GM23338 (cell line): ENCODE measurements around the gene MAP3K7CL. TPM values are rescaled to one million over a fixed set of nuclear protein-coding genes. Genes with fewer than 3 reads are reported as not detected.

Experiments
- ATAC-seq: fragments of 200-7000 bp; cut with Tn5 transposase; 3 replicates; pipeline ENCODE4 v1.9.1; 2020
- DNase-seq: peaks from one replicate; pipeline ENCODE4 v3.0.0-alpha.2; 2015; ENCODE audit warnings: low spot score
- H2AFZ ChIP-seq: fragments of 200-600 bp; sonication (generic); 2 replicates; pipeline ENCODE4 v1.8.0; 2016; ENCODE audit warnings: antibody characterized with exemption, mild to moderate bottlenecking, moderate library complexity
- H3F3A ChIP-seq: fragments of 200-600 bp; sonication (generic); replicated peaks from 2 replicates; pipeline ENCODE4 v1.8.0; 2017; ENCODE audit warnings: antibody characterized with exemption, mixed run types, low read depth
- H3K27ac ChIP-seq: fragments of 200-600 bp; sonication (generic); 2 replicates; pipeline ENCODE4 v1.6.1; 2016; ENCODE audit warnings: low read depth
- H3K27me3 ChIP-seq: fragments of 200-600 bp; sonication (generic); 2 replicates; pipeline ENCODE4 v1.8.0; 2016; ENCODE audit warnings: mild to moderate bottlenecking, mixed run types, moderate library complexity; ENCODE audit not compliant: insufficient read depth
- H3K36me3 ChIP-seq: fragments of 200-600 bp; sonication (generic); 2 replicates; pipeline ENCODE4 v1.8.0; 2016; ENCODE audit warnings: mild to moderate bottlenecking; ENCODE audit not compliant: insufficient read depth
- H3K4me1 ChIP-seq: fragments of 200-600 bp; sonication (generic); 2 replicates; pipeline ENCODE4 v1.8.0; 2016; ENCODE audit warnings: mild to moderate bottlenecking, moderate library complexity; ENCODE audit not compliant: insufficient read depth
- H3K4me2 ChIP-seq: fragments of 200-600 bp; sonication (generic); 2 replicates; pipeline ENCODE4 v1.7.1; 2017; ENCODE audit warnings: mixed run types
- H3K4me3 ChIP-seq: fragments of 200-600 bp; sonication (generic); 2 replicates; pipeline ENCODE4 v1.6.1; 2016; ENCODE audit warnings: mixed run types
- H3K79me2 ChIP-seq: fragments of 200-600 bp; sonication (generic); replicated peaks from 2 replicates; pipeline ENCODE4 v1.8.0; 2017; ENCODE audit warnings: mild to moderate bottlenecking; ENCODE audit not compliant: insufficient read depth
- H3K9me2 ChIP-seq: fragments of 200-600 bp; sonication (generic); 2 replicates; pipeline ENCODE4 v1.8.0; 2017; ENCODE audit not compliant: insufficient read depth
- H4K20me1 ChIP-seq: fragments of 200-600 bp; sonication (generic); replicated peaks from 2 replicates; pipeline ENCODE4 v1.8.0; 2017; ENCODE audit warnings: mild to moderate bottlenecking; ENCODE audit not compliant: insufficient read depth
- H3K27ac Mint-ChIP-seq: 2 replicates; pipeline ENCODE4 v1.8.0; 2020; ENCODE audit warnings: inconsistent platforms, mild to moderate bottlenecking, moderate library complexity, mixed read lengths
- H3K27me3 Mint-ChIP-seq: 3 replicates; pipeline ENCODE4 v1.8.0; 2022; ENCODE audit warnings: low read depth, mild to moderate bottlenecking, moderate library complexity, mixed read lengths, inconsistent platforms; ENCODE audit not compliant: insufficient read depth, poor library complexity
- H3K36me3 Mint-ChIP-seq: 3 replicates; pipeline ENCODE4 v1.8.0; 2021; ENCODE audit warnings: low read depth, mild to moderate bottlenecking, inconsistent platforms, moderate library complexity, mixed read lengths
- H3K4me1 Mint-ChIP-seq: 3 replicates; pipeline ENCODE4 v1.8.0; 2020; ENCODE audit warnings: mild to moderate bottlenecking, inconsistent platforms, mixed read lengths
- H3K4me3 Mint-ChIP-seq: 3 replicates; pipeline ENCODE4 v1.8.0; 2021; ENCODE audit warnings: moderate library complexity, mild to moderate bottlenecking, inconsistent platforms, mixed read lengths
- H3K9me3 Mint-ChIP-seq: 3 replicates; pipeline ENCODE4 v1.8.0; 2020; ENCODE audit warnings: moderate library complexity, mild to moderate bottlenecking, inconsistent platforms, mixed read lengths
- CREB1 ChIP-seq: fragments of 250-450 bp; sonication (Bioruptor Pico); IDR thresholded peaks from 2 replicates; pipeline ENCODE4 v1.5.0; 2020; ENCODE audit warnings: low read depth, mild to moderate bottlenecking, moderate library complexity
- EZH2 ChIP-seq: fragments of 200-600 bp; sonication (generic); IDR thresholded peaks from one replicate; pipeline ENCODE4 v1.8.0; 2017; ENCODE audit warnings: antibody characterized with exemption, mild to moderate bottlenecking, low read depth; ENCODE audit not compliant: unreplicated experiment
- EZH2phosphoT487 ChIP-seq: fragments of 200-600 bp; sonication (generic); IDR thresholded peaks from one replicate; pipeline ENCODE4 v1.8.1; 2018; ENCODE audit warnings: antibody characterized with exemption; ENCODE audit not compliant: unreplicated experiment
- JUNB ChIP-seq: IDR thresholded peaks from one replicate; pipeline ENCODE4 v1.6.1; 2016; ENCODE audit warnings: antibody characterized with exemption; ENCODE audit not compliant: unreplicated experiment
- NANOG ChIP-seq: IDR thresholded peaks from 2 replicates; pipeline ENCODE4 v1.6.1; 2016; ENCODE audit warnings: antibody characterized with exemption, borderline replicate concordance
- POLR2AphosphoS5 ChIP-seq: IDR thresholded peaks from 2 replicates; pipeline ENCODE4 v1.6.1; 2016; ENCODE audit warnings: antibody characterized with exemption, low read depth
- STAT1 ChIP-seq: IDR thresholded peaks from one replicate; pipeline ENCODE4 v1.6.1; 2016; ENCODE audit warnings: antibody characterized with exemption; ENCODE audit not compliant: unreplicated experiment
- ZNF114 ChIP-seq: fragments of 250-450 bp; sonication (Bioruptor Pico); IDR thresholded peaks from 2 replicates; pipeline ENCODE4 v1.5.0; 2020; ENCODE audit warnings: mild to moderate bottlenecking, moderate library complexity
- ZNF331 ChIP-seq: fragments of 250-450 bp; sonication (Bioruptor Pico); IDR thresholded peaks from 2 replicates; pipeline ENCODE4 v1.5.0; 2020; ENCODE audit warnings: low read depth, mild to moderate bottlenecking, moderate library complexity
- polyA plus RNA-seq: library from polyadenylated mRNA; unstranded; fragments of >200 nt; fragmentation: Nextera tagmentation; extraction: Ambion mirVana; gene quantifications from 2 replicates; pipeline ENCODE4 v1.2.1, GENCODE V29; 2016
- total RNA-seq: library from RNA; depleted of rRNA; stranded (reverse); fragments of >200 nt; shearing (Covaris generic); gene quantifications from 2 replicates; pipeline ENCODE4 v1.2.3, GENCODE V29; 2014
- TF ChIP-seq, protein P1 (sequence below): fragments of 250-450 bp; sonication (Bioruptor Pico); IDR thresholded peaks from 2 replicates; pipeline ENCODE4 v1.5.0; 2020; ENCODE audit warnings: mild to moderate bottlenecking, moderate library complexity
- TF ChIP-seq, protein P2 (sequence below): IDR thresholded peaks from 2 replicates; pipeline ENCODE4 v1.6.1; 2016; ENCODE audit warnings: antibody characterized with exemption
- TF ChIP-seq, protein P3 (sequence below): IDR thresholded peaks from one replicate; pipeline ENCODE4 v1.6.1; 2018; ENCODE audit warnings: antibody characterized with exemption; ENCODE audit not compliant: unreplicated experiment
- TF ChIP-seq, protein P4 (sequence below), 2 experiments: fragments of 200-600 bp in 1 of 2; sonication (generic) in 1 of 2; conservative IDR thresholded peaks; 2 replicates each; pipeline versions ENCODE4 v1.5.1 to v1.6.1; 2016 to 2017; ENCODE audit warnings: antibody characterized with exemption in 2 of 2, low read depth in 2 of 2, mild to moderate bottlenecking in 2 of 2, moderate library complexity in 1 of 2

Gene MAP3K7CL
- total and polyA plus RNA-seq, 2 experiments from 2014 or later = 2.4 to 3.6 TPM

DNA sequence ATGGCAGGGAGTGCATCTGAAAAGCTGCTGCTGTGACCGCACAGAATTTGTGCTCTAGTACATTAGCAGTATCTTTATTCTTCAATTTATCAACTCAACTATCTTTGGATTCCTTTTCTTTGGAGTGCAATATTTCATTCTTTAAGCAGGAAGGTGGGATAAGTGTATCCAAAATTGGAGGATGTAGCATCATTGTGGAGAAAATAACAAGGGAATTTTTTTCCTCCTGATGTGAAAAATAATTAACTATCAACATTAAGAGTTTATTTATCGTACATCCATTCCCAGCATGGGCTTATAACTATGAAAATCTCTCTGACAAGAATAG is 25.5 kb downstream of the MAP3K7CL start:
- no peaks in the 10 kb centered on the region for H3K27me3 ChIP-seq
- Mint-ChIP-seq H3K4me1 (peaks cover 4% of the 10 kb centered on the region; the same call in 2 of the 3 replicates), H3K36me3 (no peaks in the 10 kb centered on the region), H3K27ac (no peak overlapping the region), H3K4me3 (no peak overlapping the region), H3K27me3 (peaks cover 2% of the 10 kb centered on the region), H3K9me3 (no peaks in the 10 kb centered on the region)
- TF ChIP-seq ZNF114 (CRISPR knock-in tag) = no peak
- TF ChIP-seq NANOG = no peak
- TF ChIP-seq CREB1 (CRISPR knock-in tag) = no peak
- TF ChIP-seq POLR2AphosphoS5 = no peak
- no peak for TF ChIP-seq EZH2
- TF ChIP-seq, protein P1, sequence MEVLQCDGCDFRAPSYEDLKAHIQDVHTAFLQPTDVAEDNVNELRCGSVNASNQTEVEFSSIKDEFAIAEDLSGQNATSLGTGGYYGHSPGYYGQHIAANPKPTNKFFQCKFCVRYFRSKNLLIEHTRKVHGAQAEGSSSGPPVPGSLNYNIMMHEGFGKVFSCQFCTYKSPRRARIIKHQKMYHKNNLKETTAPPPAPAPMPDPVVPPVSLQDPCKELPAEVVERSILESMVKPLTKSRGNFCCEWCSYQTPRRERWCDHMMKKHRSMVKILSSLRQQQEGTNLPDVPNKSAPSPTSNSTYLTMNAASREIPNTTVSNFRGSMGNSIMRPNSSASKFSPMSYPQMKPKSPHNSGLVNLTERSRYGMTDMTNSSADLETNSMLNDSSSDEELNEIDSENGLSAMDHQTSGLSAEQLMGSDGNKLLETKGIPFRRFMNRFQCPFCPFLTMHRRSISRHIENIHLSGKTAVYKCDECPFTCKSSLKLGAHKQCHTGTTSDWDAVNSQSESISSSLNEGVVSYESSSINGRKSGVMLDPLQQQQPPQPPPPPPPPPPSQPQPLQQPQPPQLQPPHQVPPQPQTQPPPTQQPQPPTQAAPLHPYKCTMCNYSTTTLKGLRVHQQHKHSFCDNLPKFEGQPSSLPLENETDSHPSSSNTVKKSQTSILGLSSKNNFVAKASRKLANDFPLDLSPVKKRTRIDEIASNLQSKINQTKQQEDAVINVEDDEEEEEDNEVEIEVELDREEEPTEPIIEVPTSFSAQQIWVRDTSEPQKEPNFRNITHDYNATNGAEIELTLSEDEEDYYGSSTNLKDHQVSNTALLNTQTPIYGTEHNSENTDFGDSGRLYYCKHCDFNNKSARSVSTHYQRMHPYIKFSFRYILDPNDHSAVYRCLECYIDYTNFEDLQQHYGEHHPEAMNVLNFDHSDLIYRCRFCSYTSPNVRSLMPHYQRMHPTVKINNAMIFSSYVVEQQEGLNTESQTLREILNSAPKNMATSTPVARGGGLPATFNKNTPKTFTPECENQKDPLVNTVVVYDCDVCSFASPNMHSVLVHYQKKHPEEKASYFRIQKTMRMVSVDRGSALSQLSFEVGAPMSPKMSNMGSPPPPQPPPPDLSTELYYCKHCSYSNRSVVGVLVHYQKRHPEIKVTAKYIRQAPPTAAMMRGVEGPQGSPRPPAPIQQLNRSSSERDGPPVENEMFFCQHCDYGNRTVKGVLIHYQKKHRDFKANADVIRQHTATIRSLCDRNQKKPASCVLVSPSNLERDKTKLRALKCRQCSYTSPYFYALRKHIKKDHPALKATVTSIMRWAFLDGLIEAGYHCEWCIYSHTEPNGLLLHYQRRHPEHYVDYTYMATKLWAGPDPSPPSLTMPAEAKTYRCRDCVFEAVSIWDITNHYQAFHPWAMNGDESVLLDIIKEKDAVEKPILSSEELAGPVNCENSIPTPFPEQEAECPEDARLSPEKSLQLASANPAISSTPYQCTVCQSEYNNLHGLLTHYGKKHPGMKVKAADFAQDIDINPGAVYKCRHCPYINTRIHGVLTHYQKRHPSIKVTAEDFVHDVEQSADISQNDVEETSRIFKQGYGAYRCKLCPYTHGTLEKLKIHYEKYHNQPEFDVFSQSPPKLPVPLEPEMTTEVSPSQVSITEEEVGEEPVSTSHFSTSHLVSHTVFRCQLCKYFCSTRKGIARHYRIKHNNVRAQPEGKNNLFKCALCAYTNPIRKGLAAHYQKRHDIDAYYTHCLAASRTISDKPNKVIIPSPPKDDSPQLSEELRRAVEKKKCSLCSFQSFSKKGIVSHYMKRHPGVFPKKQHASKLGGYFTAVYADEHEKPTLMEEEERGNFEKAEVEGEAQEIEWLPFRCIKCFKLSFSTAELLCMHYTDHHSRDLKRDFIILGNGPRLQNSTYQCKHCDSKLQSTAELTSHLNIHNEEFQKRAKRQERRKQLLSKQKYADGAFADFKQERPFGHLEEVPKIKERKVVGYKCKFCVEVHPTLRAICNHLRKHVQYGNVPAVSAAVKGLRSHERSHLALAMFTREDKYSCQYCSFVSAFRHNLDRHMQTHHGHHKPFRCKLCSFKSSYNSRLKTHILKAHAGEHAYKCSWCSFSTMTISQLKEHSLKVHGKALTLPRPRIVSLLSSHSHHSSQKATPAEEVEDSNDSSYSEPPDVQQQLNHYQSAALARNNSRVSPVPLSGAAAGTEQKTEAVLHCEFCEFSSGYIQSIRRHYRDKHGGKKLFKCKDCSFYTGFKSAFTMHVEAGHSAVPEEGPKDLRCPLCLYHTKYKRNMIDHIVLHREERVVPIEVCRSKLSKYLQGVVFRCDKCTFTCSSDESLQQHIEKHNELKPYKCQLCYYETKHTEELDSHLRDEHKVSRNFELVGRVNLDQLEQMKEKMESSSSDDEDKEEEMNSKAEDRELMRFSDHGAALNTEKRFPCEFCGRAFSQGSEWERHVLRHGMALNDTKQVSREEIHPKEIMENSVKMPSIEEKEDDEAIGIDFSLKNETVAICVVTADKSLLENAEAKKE (CRISPR knock-in tag) = no peak
- no peak for TF ChIP-seq ZNF331 (CRISPR knock-in tag)
- no peak for TF ChIP-seq JUNB
- TF ChIP-seq, protein P2, sequence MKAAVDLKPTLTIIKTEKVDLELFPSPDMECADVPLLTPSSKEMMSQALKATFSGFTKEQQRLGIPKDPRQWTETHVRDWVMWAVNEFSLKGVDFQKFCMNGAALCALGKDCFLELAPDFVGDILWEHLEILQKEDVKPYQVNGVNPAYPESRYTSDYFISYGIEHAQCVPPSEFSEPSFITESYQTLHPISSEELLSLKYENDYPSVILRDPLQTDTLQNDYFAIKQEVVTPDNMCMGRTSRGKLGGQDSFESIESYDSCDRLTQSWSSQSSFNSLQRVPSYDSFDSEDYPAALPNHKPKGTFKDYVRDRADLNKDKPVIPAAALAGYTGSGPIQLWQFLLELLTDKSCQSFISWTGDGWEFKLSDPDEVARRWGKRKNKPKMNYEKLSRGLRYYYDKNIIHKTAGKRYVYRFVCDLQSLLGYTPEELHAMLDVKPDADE = no peak
- no peak for TF ChIP-seq EZH2phosphoT487
- TF ChIP-seq, protein P3, sequence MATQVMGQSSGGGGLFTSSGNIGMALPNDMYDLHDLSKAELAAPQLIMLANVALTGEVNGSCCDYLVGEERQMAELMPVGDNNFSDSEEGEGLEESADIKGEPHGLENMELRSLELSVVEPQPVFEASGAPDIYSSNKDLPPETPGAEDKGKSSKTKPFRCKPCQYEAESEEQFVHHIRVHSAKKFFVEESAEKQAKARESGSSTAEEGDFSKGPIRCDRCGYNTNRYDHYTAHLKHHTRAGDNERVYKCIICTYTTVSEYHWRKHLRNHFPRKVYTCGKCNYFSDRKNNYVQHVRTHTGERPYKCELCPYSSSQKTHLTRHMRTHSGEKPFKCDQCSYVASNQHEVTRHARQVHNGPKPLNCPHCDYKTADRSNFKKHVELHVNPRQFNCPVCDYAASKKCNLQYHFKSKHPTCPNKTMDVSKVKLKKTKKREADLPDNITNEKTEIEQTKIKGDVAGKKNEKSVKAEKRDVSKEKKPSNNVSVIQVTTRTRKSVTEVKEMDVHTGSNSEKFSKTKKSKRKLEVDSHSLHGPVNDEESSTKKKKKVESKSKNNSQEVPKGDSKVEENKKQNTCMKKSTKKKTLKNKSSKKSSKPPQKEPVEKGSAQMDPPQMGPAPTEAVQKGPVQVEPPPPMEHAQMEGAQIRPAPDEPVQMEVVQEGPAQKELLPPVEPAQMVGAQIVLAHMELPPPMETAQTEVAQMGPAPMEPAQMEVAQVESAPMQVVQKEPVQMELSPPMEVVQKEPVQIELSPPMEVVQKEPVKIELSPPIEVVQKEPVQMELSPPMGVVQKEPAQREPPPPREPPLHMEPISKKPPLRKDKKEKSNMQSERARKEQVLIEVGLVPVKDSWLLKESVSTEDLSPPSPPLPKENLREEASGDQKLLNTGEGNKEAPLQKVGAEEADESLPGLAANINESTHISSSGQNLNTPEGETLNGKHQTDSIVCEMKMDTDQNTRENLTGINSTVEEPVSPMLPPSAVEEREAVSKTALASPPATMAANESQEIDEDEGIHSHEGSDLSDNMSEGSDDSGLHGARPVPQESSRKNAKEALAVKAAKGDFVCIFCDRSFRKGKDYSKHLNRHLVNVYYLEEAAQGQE = no peak
- TF ChIP-seq, protein P4, sequence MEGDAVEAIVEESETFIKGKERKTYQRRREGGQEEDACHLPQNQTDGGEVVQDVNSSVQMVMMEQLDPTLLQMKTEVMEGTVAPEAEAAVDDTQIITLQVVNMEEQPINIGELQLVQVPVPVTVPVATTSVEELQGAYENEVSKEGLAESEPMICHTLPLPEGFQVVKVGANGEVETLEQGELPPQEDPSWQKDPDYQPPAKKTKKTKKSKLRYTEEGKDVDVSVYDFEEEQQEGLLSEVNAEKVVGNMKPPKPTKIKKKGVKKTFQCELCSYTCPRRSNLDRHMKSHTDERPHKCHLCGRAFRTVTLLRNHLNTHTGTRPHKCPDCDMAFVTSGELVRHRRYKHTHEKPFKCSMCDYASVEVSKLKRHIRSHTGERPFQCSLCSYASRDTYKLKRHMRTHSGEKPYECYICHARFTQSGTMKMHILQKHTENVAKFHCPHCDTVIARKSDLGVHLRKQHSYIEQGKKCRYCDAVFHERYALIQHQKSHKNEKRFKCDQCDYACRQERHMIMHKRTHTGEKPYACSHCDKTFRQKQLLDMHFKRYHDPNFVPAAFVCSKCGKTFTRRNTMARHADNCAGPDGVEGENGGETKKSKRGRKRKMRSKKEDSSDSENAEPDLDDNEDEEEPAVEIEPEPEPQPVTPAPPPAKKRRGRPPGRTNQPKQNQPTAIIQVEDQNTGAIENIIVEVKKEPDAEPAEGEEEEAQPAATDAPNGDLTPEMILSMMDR (conservative IDR thresholded peaks at IDR 0.05; ENCODE audit: low read depth in 2 of 2) = no peak
- TF ChIP-seq STAT1 = no peak
- H3K79me2 ChIP-seq = no peaks in the 10 kb centered on the region
- ATAC-seq = no peak
- no peak overlapping the region for H3K27ac ChIP-seq
- no peaks in the 10 kb centered on the region for H3K36me3 ChIP-seq
- no peaks in the 10 kb centered on the region for H3F3A ChIP-seq
- no peaks in the 10 kb centered on the region for H4K20me1 ChIP-seq
- H3K4me2 ChIP-seq = no peak overlapping the region
- DNase-seq = no peak
- 0 out of 2 replicates have a peak, but pooled peaks cover 3% of the 10 kb centered on the region for H3K9me2 ChIP-seq
- no peaks in the 10 kb centered on the region for H3K4me1 ChIP-seq
- H3K4me3 ChIP-seq = no peak overlapping the region
- peak overlapping the region; percentile 44; the same call in 1 of the 2 replicates for H2AFZ ChIP-seq
